SU-DHL-6 (cell line): ENCODE results near the gene NPAS3.

ENCODE experiments used
- CTCF ChIP-seq: fragments of 200-600 bp; sonication (generic); IDR thresholded peaks from one replicate; pipeline ENCODE4 v1.5.1; 2017; ENCODE audit warnings: antibody characterized with exemption, mild to moderate bottlenecking, low read length, moderate library complexity; ENCODE audit not compliant: insufficient read depth, poor library complexity, severe bottlenecking
- EZH2phosphoT487 ChIP-seq: fragments of 200-600 bp; sonication (generic), shearing (Covaris generic); conservative IDR thresholded peaks from 2 replicates; pipeline ENCODE4 v1.6.1; 2018; ENCODE audit warnings: mild to moderate bottlenecking, antibody characterized with exemption, low read length, moderate library complexity, mixed read lengths

- no peak for TF ChIP-seq CTCF
- no peak for TF ChIP-seq EZH2phosphoT487
Measured at GRCh38 chr14:33259764-33260163, 321.1 kb downstream of the NPAS3 start.
